ENCODE data around the gene RBAK.

- TF ChIP-seq CTCF (IDR thresholded peaks at IDR 0.05) (no peak), ZFX (IDR thresholded peaks at IDR 0.05; ENCODE audit: borderline replicate concordance) (no peak)
Observed at GRCh38 chr7:4998244-4998643, 47.4 kb upstream of the RBAK start.
